ENCODE results near the gene NGFR.

NGFR gene

GRCh38 chr17:49510059-49510719 is 15.1 kb downstream of the NGFR start:
- Mint-ChIP-seq H3K9me3 (no peaks in the 10 kb centered on the region), H3K27me3 (peaks cover 55% of the 10 kb centered on the region), H3K36me3 (no peaks in the 10 kb centered on the region), H3K27ac (no peak overlapping the region), H3K4me1 (no peaks in the 10 kb centered on the region), H3K4me3 (no peak overlapping the region)
- no peak for DNase-seq
- CTCF ChIA-PET: interaction anchor here (1.0 to 5.9 kb wide), 4 partner anchors 14 to 47 kb away, joined by 3 to 24 read pairs (median 4); no protein-coding TSS in a partner anchor

- Mint-ChIP-seq H3K4me1 (no peaks in the 10 kb centered on the region), H3K9me3 (no peaks in the 10 kb centered on the region), H3K4me3 (no peak overlapping the region), H3K27me3 (peaks cover 54% of the 10 kb centered on the region), H3K36me3 (no peaks in the 10 kb centered on the region), H3K27ac (no peak overlapping the region)
- CTCF ChIA-PET: interaction anchor here (1.3 to 5.9 kb wide), 3 partner anchors 14 to 46 kb away, joined by 4 to 24 read pairs (median 5); no protein-coding TSS in a partner anchor
- DNase-seq: no peak
Observed at GRCh38 chr17:49510720-49511110, 15.6 kb downstream of the NGFR start.

- H3K27ac Mint-ChIP-seq: no peak overlapping the region
- CTCF ChIA-PET: interaction anchor here (1.1 to 5.9 kb wide), 2 partner anchors 12 to 15 kb away, joined by 3 to 24 read pairs; no protein-coding TSS in a partner anchor
- H3K4me1 Mint-ChIP-seq: no peaks in the 10 kb centered on the region
- H3K27me3 Mint-ChIP-seq: peaks cover 53% of the 10 kb centered on the region
- no peaks in the 10 kb centered on the region for H3K9me3 Mint-ChIP-seq
- no peak overlapping the region for H3K4me3 Mint-ChIP-seq
- H3K36me3 Mint-ChIP-seq: no peaks in the 10 kb centered on the region
- no peak for DNase-seq
Observed at GRCh38 chr17:49511810-49512209, 16.7 kb downstream of the NGFR start.

- no peaks in the 10 kb centered on the region for H3K4me1 Mint-ChIP-seq
- CTCF ChIA-PET: interaction anchor here (1.1 kb wide), 1 partner anchor 11 kb away, joined by 3 read pairs; no protein-coding TSS in a partner anchor
- no peak overlapping the region for H3K4me3 Mint-ChIP-seq
- DNase-seq: no peak
- H3K9me3 Mint-ChIP-seq: no peaks in the 10 kb centered on the region
- H3K27me3 Mint-ChIP-seq: peaks cover 49% of the 10 kb centered on the region
- H3K36me3 Mint-ChIP-seq: no peaks in the 10 kb centered on the region
- H3K27ac Mint-ChIP-seq: no peak overlapping the region
Observed at GRCh38 chr17:49512296-49513043, 17.4 kb downstream of the NGFR start.

- no peak for DNase-seq
- Mint-ChIP-seq H3K4me1 (no peaks in the 10 kb centered on the region), H3K4me3 (no peak overlapping the region), H3K9me3 (no peaks in the 10 kb centered on the region), H3K27ac (no peak overlapping the region), H3K27me3 (peaks cover 44% of the 10 kb centered on the region), H3K36me3 (no peaks in the 10 kb centered on the region)
- CTCF ChIA-PET: no interaction called here
Observed at GRCh38 chr17:49513044-49513395, 17.9 kb downstream of the NGFR start.

GRCh38 chr17:49513641-49514040 is 18.5 kb downstream of the NGFR start:
- no peak overlapping the region for H3K4me3 Mint-ChIP-seq
- CTCF ChIA-PET: interaction anchor here (0.7 to 2.4 kb wide), 2 partner anchors 43 to 52 kb away, joined by 3 to 9 read pairs; no protein-coding TSS in a partner anchor
- no peak overlapping the region for H3K27ac Mint-ChIP-seq
- H3K9me3 Mint-ChIP-seq: no peaks in the 10 kb centered on the region
- H3K27me3 Mint-ChIP-seq: peaks cover 44% of the 10 kb centered on the region
- H3K4me1 Mint-ChIP-seq: no peaks in the 10 kb centered on the region
- no peak for DNase-seq
- no peaks in the 10 kb centered on the region for H3K36me3 Mint-ChIP-seq

GRCh38 chr17:49514071-49514721 is 19.1 kb downstream of the NGFR start:
- peaks cover 39% of the 10 kb centered on the region for H3K27me3 Mint-ChIP-seq
- no peak for DNase-seq
- H3K4me1 Mint-ChIP-seq: no peaks in the 10 kb centered on the region
- H3K4me3 Mint-ChIP-seq: no peak overlapping the region
- H3K36me3 Mint-ChIP-seq: no peaks in the 10 kb centered on the region
- H3K9me3 Mint-ChIP-seq: no peaks in the 10 kb centered on the region
- CTCF ChIA-PET: interaction anchor here (0.7 to 2.4 kb wide), 2 partner anchors 42 to 52 kb away, joined by 3 to 9 read pairs; no protein-coding TSS in a partner anchor
- H3K27ac Mint-ChIP-seq: no peak overlapping the region

- Mint-ChIP-seq H3K27me3 (peaks cover 36% of the 10 kb centered on the region), H3K9me3 (no peaks in the 10 kb centered on the region), H3K4me3 (no peak overlapping the region), H3K27ac (no peak overlapping the region), H3K36me3 (no peaks in the 10 kb centered on the region), H3K4me1 (no peaks in the 10 kb centered on the region)
- DNase-seq: no peak
- CTCF ChIA-PET: interaction anchor here (2.4 kb wide), 1 partner anchor 41 kb away, joined by 9 read pairs; no protein-coding TSS in a partner anchor
Observed at GRCh38 chr17:49515196-49515770, 20.2 kb downstream of the NGFR start.

GRCh38 chr17:49516180-49516579 is 21.1 kb downstream of the NGFR start:
- no peaks in the 10 kb centered on the region for H3K4me1 Mint-ChIP-seq
- H3K36me3 Mint-ChIP-seq: no peaks in the 10 kb centered on the region
- CTCF ChIA-PET: interaction anchor here (1.2 kb wide), 1 partner anchor 17 kb away, joined by 3 read pairs; no protein-coding TSS in a partner anchor
- H3K27ac Mint-ChIP-seq: no peak overlapping the region
- peaks cover 33% of the 10 kb centered on the region for H3K27me3 Mint-ChIP-seq
- H3K4me3 Mint-ChIP-seq: no peak overlapping the region
- DNase-seq: no peak
- no peaks in the 10 kb centered on the region for H3K9me3 Mint-ChIP-seq

- Mint-ChIP-seq H3K4me3 (no peak overlapping the region), H3K4me1 (peaks cover 2% of the 10 kb centered on the region), H3K9me3 (no peaks in the 10 kb centered on the region), H3K27me3 (peaks cover 37% of the 10 kb centered on the region), H3K36me3 (no peaks in the 10 kb centered on the region), H3K27ac (no peak overlapping the region)
- no peak for DNase-seq
- CTCF ChIA-PET: no interaction called here
Observed at GRCh38 chr17:49518346-49519078, 23.4 kb downstream of the NGFR start.

GRCh38 chr17:49519781-49520180 is 24.7 kb downstream of the NGFR start:
- Mint-ChIP-seq H3K4me3 (no peak overlapping the region), H3K9me3 (no peaks in the 10 kb centered on the region), H3K27me3 (peaks cover 37% of the 10 kb centered on the region), H3K36me3 (no peaks in the 10 kb centered on the region), H3K4me1 (peaks cover 6% of the 10 kb centered on the region), H3K27ac (no peak overlapping the region)
- DNase-seq: no peak
- CTCF ChIA-PET: interaction anchor here (1.0 kb wide), 1 partner anchor 37 kb away, joined by 4 read pairs; no protein-coding TSS in a partner anchor

GRCh38 chr17:49520386-49521087 is 25.4 kb downstream of the NGFR start:
- H3K27me3 Mint-ChIP-seq: peaks cover 34% of the 10 kb centered on the region

GRCh38 chr17:49521088-49521450 is 26.0 kb downstream of the NGFR start:
- CTCF ChIA-PET: interaction anchor here (0.6 kb wide), 1 partner anchor 21 kb away, joined by 3 read pairs; no protein-coding TSS in a partner anchor
- Mint-ChIP-seq H3K4me3 (no peak overlapping the region), H3K9me3 (no peaks in the 10 kb centered on the region), H3K4me1 (peaks cover 6% of the 10 kb centered on the region), H3K36me3 (no peaks in the 10 kb centered on the region), H3K27me3 (peaks cover 31% of the 10 kb centered on the region), H3K27ac (no peak overlapping the region)
- no peak for DNase-seq

More at GRCh38 chr17:49520386-49521087, 25.4 kb downstream of the NGFR start:
- CTCF ChIA-PET: interaction anchor here (0.6 to 1.0 kb wide), 2 partner anchors 22 to 37 kb away, joined by 3 to 4 read pairs; no protein-coding TSS in a partner anchor
- H3K27ac Mint-ChIP-seq: no peak overlapping the region
- H3K4me3 Mint-ChIP-seq: no peak overlapping the region
- no peak for DNase-seq
- H3K4me1 Mint-ChIP-seq: peaks cover 6% of the 10 kb centered on the region
- no peaks in the 10 kb centered on the region for H3K36me3 Mint-ChIP-seq
- H3K9me3 Mint-ChIP-seq: no peaks in the 10 kb centered on the region

Measured in activated naive CD4-positive, alpha-beta T cell treated with anti-CD3 and anti-CD28 coated beads, Interleukin-2, amount 10 ng/mL, durations not matched to agents 7 days and 5 days (primary cell).